Stimulated activated CD8-positive, alpha-beta memory T cell treated with anti-CD3 and anti-CD28 coated beads, Interleukin-7, amount 100 ng/mL, for 1 hour (primary cell): Measurements from ENCODE around the gene DNASE1.
"Not testable (repeated sequence)": the region's sequence is repeated elsewhere in the genome, so short reads cannot be mapped to it uniquely, and the experiment has no call there.

ENCODE experiments used
- DNase-seq, 2 donors: peaks; one replicate each; pipeline ENCODE4 v3.0.0-alpha.2; 2020; ENCODE audit warnings: low read depth in 2 of 2

Gene DNASE1

GRCh38 chr16:3641801-3642396 is 12.6 kb upstream of the DNASE1 start:
- DNase-seq = no peak

- DNase-seq = no peak
These were observed 11.9 kb upstream of the DNASE1 start for GRCh38 chr16:3642397-3643094.

- no peak for DNase-seq
These were observed 11.3 kb upstream of the DNASE1 start for GRCh38 chr16:3643095-3643730.

GRCh38 chr16:3645108-3645503 is 9.4 kb upstream of the DNASE1 start:
- no peak for DNase-seq

GRCh38 chr16:3645504-3646347 is 8.8 kb upstream of the DNASE1 start:
- DNase-seq = no peak

GRCh38 chr16:3646348-3646920 is 8.1 kb upstream of the DNASE1 start:
- no peak for DNase-seq

GRCh38 chr16:3650631-3651265 is 3.7 kb upstream of the DNASE1 start:
- DNase-seq = no peak

- DNase-seq = no peak
These were observed 2.8 kb upstream of the DNASE1 start for GRCh38 chr16:3651461-3652372.

- DNase-seq = no peak
These were observed 1.9 kb upstream of the DNASE1 start for GRCh38 chr16:3652373-3653195.

- DNase-seq = no peak
These were observed 522 bp downstream of the DNASE1 start for GRCh38 chr16:3655030-3655395.

GRCh38 chr16:3655396-3656159 is 1.1 kb downstream of the DNASE1 start:
- no peak for DNase-seq

- not testable (repeated sequence) for DNase-seq
These were observed 1.6 kb downstream of the DNASE1 start for GRCh38 chr16:3656160-3656490.

GRCh38 chr16:3656491-3657468 is 2.3 kb downstream of the DNASE1 start:
- no peak for DNase-seq

GRCh38 chr16:3659251-3659650 is 4.8 kb downstream of the DNASE1 start:
- no peak for DNase-seq

- no peak for DNase-seq
These were observed 6.8 kb downstream of the DNASE1 start for GRCh38 chr16:3661311-3661710.

GRCh38 chr16:3661922-3662321 is 7.4 kb downstream of the DNASE1 start:
- no peak for DNase-seq

- DNase-seq = no peak
These were observed 8.1 kb downstream of the DNASE1 start for GRCh38 chr16:3662601-3663000.
